ENCODE results near the gene SYT12. TPM values are rescaled to one million over a fixed set of nuclear protein-coding genes. Genes with fewer than 3 reads are reported as not detected.

The SYT12 gene
- total and polyA plus RNA-seq, 2 experiments from 2014 or later, result 0.75 to 2.8 TPM

GRCh38 chr11:66975405-66976027, 47.4 kb upstream of the SYT12 start:
- Histone ChIP-seq H3K9me3 (ENCODE audit: low read depth) (no peaks in the 10 kb centered on the region), H3K9ac (no peak overlapping the region), H3K27me3 (replicated peaks; ENCODE audit: insufficient read depth) (no peaks in the 10 kb centered on the region), H3K79me2 (ENCODE audit: insufficient read depth) (no peaks in the 10 kb centered on the region), H3K4me3 (no peak overlapping the region), H3K4me1 (ENCODE audit: insufficient read depth) (peaks cover 18% of the 10 kb centered on the region), H2AFZ (no peak overlapping the region), H3K4me2 (ENCODE audit: unreplicated experiment) (no peak overlapping the region), H3K36me3 (ENCODE audit: low read depth) (no peaks in the 10 kb centered on the region), H3K9me2 (ENCODE audit: insufficient read depth) (no peaks in the 10 kb centered on the region), H3F3A (ENCODE audit: insufficient read depth) (peaks cover 14% of the 10 kb centered on the region), H3K27ac (no peak overlapping the region), H4K20me1 (ENCODE audit: insufficient read depth) (no peaks in the 10 kb centered on the region)
- TF ChIP-seq EZH2phosphoT487 (IDR thresholded peaks at IDR 0.05; ENCODE audit: insufficient read depth, low read depth) (no peak), EZH2 (IDR thresholded peaks at IDR 0.05; ENCODE audit: insufficient read depth, poor library complexity, severe bottlenecking) (no peak)
- DNase-seq, result no peak
- in situ Hi-C loops (cut with MboI), result loop anchor here (10.0 kb wide), 1 partner anchor 281 kb away; no protein-coding TSS in a partner anchor
- WGBS, 2 experiments (ENCODE audit: low coverage in 1 of 2, low lambda C conversion rate in 2 of 2, missing lambda C conversion rate in 2 of 2), result 85% methylated on average over 11 of the region's 11 CpGs

GRCh38 chr11:66976028-66976467, 46.9 kb upstream of the SYT12 start:
- no peak overlapping the region for H3K9ac ChIP-seq
- H2AFZ ChIP-seq, result no peak overlapping the region
- H3K4me3 ChIP-seq, result no peak overlapping the region
- no peaks in the 10 kb centered on the region for H3K79me2 ChIP-seq (ENCODE audit: insufficient read depth)
- no peaks in the 10 kb centered on the region for H3K27me3 ChIP-seq (replicated peaks; ENCODE audit: insufficient read depth)
- no peaks in the 10 kb centered on the region for H4K20me1 ChIP-seq (ENCODE audit: insufficient read depth)
- no peak overlapping the region for H3K27ac ChIP-seq
- H3F3A ChIP-seq (ENCODE audit: insufficient read depth), result peaks cover 11% of the 10 kb centered on the region
- no peak for DNase-seq
- no peaks in the 10 kb centered on the region for H3K9me2 ChIP-seq (ENCODE audit: insufficient read depth)
- WGBS, 2 experiments (ENCODE audit: low coverage in 1 of 2, low lambda C conversion rate in 2 of 2, missing lambda C conversion rate in 2 of 2), result 47 to 57% methylated on average over 9 of the region's 9 CpGs
- no peaks in the 10 kb centered on the region for H3K36me3 ChIP-seq (ENCODE audit: low read depth)
- in situ Hi-C loops (cut with MboI), result loop anchor here (10.0 kb wide), 1 partner anchor 281 kb away; no protein-coding TSS in a partner anchor
- no peaks in the 10 kb centered on the region for H3K9me3 ChIP-seq (ENCODE audit: low read depth)
- peaks cover 15% of the 10 kb centered on the region for H3K4me1 ChIP-seq (ENCODE audit: insufficient read depth)
- no peak overlapping the region for H3K4me2 ChIP-seq (ENCODE audit: unreplicated experiment)
- TF ChIP-seq EZH2 (IDR thresholded peaks at IDR 0.05; ENCODE audit: insufficient read depth, poor library complexity, severe bottlenecking) (no peak), EZH2phosphoT487 (IDR thresholded peaks at IDR 0.05; ENCODE audit: insufficient read depth, low read depth) (no peak)

- no peak overlapping the region for H3K4me3 ChIP-seq
- 87 to 90% methylated on average over 3 to 6 of the region's 6 CpGs for WGBS, 2 experiments (ENCODE audit: low coverage in 1 of 2, low lambda C conversion rate in 2 of 2, missing lambda C conversion rate in 2 of 2)
- no peaks in the 10 kb centered on the region for H3K36me3 ChIP-seq (ENCODE audit: low read depth)
- H3K79me2 ChIP-seq (ENCODE audit: insufficient read depth), result no peaks in the 10 kb centered on the region
- H2AFZ ChIP-seq, result no peak overlapping the region
- no peak overlapping the region for H3K4me2 ChIP-seq (ENCODE audit: unreplicated experiment)
- no peaks in the 10 kb centered on the region for H3K9me3 ChIP-seq (ENCODE audit: low read depth)
- H3K9ac ChIP-seq, result no peak overlapping the region
- peaks cover 14% of the 10 kb centered on the region for H3K4me1 ChIP-seq (ENCODE audit: insufficient read depth)
- H3K27me3 ChIP-seq (replicated peaks; ENCODE audit: insufficient read depth), result no peaks in the 10 kb centered on the region
- TF ChIP-seq EZH2phosphoT487 (IDR thresholded peaks at IDR 0.05; ENCODE audit: insufficient read depth, low read depth), result no peak
- TF ChIP-seq EZH2 (IDR thresholded peaks at IDR 0.05; ENCODE audit: insufficient read depth, poor library complexity, severe bottlenecking), result no peak
- H3K9me2 ChIP-seq (ENCODE audit: insufficient read depth), result no peaks in the 10 kb centered on the region
- H3F3A ChIP-seq (ENCODE audit: insufficient read depth), result peaks cover 7% of the 10 kb centered on the region
- no peak overlapping the region for H3K27ac ChIP-seq
- no peaks in the 10 kb centered on the region for H4K20me1 ChIP-seq (ENCODE audit: insufficient read depth)
- no peak for DNase-seq
- in situ Hi-C loops (cut with MboI), result loop anchor here (10.0 kb wide), 1 partner anchor 282 kb away; no protein-coding TSS in a partner anchor
Observed at GRCh38 chr11:66976925-66977324, 46.0 kb upstream of the SYT12 start.

DNA sequence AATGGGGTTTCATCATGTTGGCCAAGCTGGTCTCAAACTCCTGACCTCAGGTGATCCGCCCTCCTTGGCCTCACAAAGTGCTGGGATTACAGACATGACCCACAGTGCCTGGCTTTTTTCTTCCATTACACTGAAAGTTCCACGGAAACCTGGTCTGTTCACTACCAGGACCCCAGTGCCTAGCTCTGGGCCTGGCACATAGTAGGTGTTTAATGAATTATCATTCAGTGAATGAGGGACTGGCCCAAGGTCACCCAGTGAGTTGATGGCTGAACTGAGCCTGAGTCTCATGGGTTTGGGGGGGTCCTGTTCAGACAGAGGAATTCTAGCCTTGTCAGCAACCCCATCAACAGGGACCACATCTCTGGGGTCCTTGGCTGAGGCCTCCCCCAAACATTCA, 44.7 kb upstream of the SYT12 start:
- TF ChIP-seq EZH2 (IDR thresholded peaks at IDR 0.05; ENCODE audit: insufficient read depth, poor library complexity, severe bottlenecking) (no peak), EZH2phosphoT487 (IDR thresholded peaks at IDR 0.05; ENCODE audit: insufficient read depth, low read depth) (no peak)
- H3K4me3 ChIP-seq, result no peak overlapping the region
- WGBS, 2 experiments (ENCODE audit: low coverage in 1 of 2, low lambda C conversion rate in 2 of 2, missing lambda C conversion rate in 2 of 2), result 87 to 94% methylated on average over 2 of the region's 2 CpGs
- DNase-seq, result no peak
- no peak overlapping the region for H3K9ac ChIP-seq
- H3K27ac ChIP-seq, result no peak overlapping the region
- H3K36me3 ChIP-seq (ENCODE audit: low read depth), result no peaks in the 10 kb centered on the region
- H3K27me3 ChIP-seq (replicated peaks; ENCODE audit: insufficient read depth), result no peaks in the 10 kb centered on the region
- in situ Hi-C loops (cut with MboI), result loop anchor here (10.0 kb wide), 1 partner anchor 283 kb away; no protein-coding TSS in a partner anchor
- peaks cover 13% of the 10 kb centered on the region for H3K4me1 ChIP-seq (ENCODE audit: insufficient read depth)
- no peak overlapping the region for H3K4me2 ChIP-seq (ENCODE audit: unreplicated experiment)
- H3K9me3 ChIP-seq (ENCODE audit: low read depth), result no peaks in the 10 kb centered on the region
- peaks cover 5% of the 10 kb centered on the region; the same call in 1 of the 2 replicates for H3F3A ChIP-seq (ENCODE audit: insufficient read depth)
- H4K20me1 ChIP-seq (ENCODE audit: insufficient read depth), result no peaks in the 10 kb centered on the region
- H3K9me2 ChIP-seq (ENCODE audit: insufficient read depth), result no peaks in the 10 kb centered on the region
- no peak overlapping the region for H2AFZ ChIP-seq
- H3K79me2 ChIP-seq (ENCODE audit: insufficient read depth), result no peaks in the 10 kb centered on the region

Measured in GM23248 (cell line).